Smooth muscle cell (in vitro differentiated cells): ENCODE measurements around the gene LCMT2. TPM values are rescaled to one million over a fixed set of nuclear protein-coding genes. Genes with fewer than 3 reads are reported as not detected.

Experiments used
- DNase-seq: peaks from one replicate; lab custom pipeline; 2025; ENCODE audit not compliant: unreplicated experiment; lab: John Stamatoyannopoulos, UW
- H2AFZ ChIP-seq: fragments of 200-600 bp; sonication (generic); 2 replicates; pipeline ENCODE4 v1.6.0; 2016; ENCODE audit warnings: antibody characterized with exemption, low read depth, mild to moderate bottlenecking
- H3F3A ChIP-seq: fragments of 200-600 bp; sonication (generic); 2 replicates; pipeline ENCODE4 v1.6.0; 2017; ENCODE audit warnings: antibody characterized with exemption, low read depth
- H3K27ac ChIP-seq: fragments of 200-600 bp; sonication (generic); 2 replicates; pipeline ENCODE4 v1.5.1; 2016; ENCODE audit warnings: low read depth, mild to moderate bottlenecking
- H3K27me3 ChIP-seq: fragments of 200-600 bp; sonication (generic); 2 replicates; pipeline ENCODE4 v1.6.1; 2016; ENCODE audit warnings: low read depth, mild to moderate bottlenecking
- H3K36me3 ChIP-seq: fragments of 200-600 bp; sonication (generic); 2 replicates; pipeline ENCODE4 v1.5.1; 2016; ENCODE audit warnings: low read depth
- H3K4me1 ChIP-seq: fragments of 200-600 bp; sonication (generic); 2 replicates; pipeline ENCODE4 v1.5.1; 2016; ENCODE audit warnings: low read depth
- H3K4me2 ChIP-seq: fragments of 200-600 bp; sonication (generic); 2 replicates; pipeline ENCODE4 v1.6.0; 2016; ENCODE audit warnings: mild to moderate bottlenecking
- H3K4me3 ChIP-seq: fragments of 200-600 bp; sonication (generic); 2 replicates; pipeline ENCODE4 v1.5.1; 2016; ENCODE audit warnings: mild to moderate bottlenecking
- H3K79me2 ChIP-seq: fragments of 200-600 bp; sonication (generic); 2 replicates; pipeline ENCODE4 v1.6.0; 2016; ENCODE audit warnings: low read depth, mild to moderate bottlenecking
- H3K9ac ChIP-seq: fragments of 200-600 bp; sonication (generic); 2 replicates; pipeline ENCODE4 v1.6.0; 2016; ENCODE audit warnings: low read depth
- H3K9me3 ChIP-seq: fragments of 200-600 bp; sonication (generic); replicated peaks from 2 replicates; pipeline ENCODE4 v1.5.1; 2016; ENCODE audit warnings: low read depth
- H4K20me1 ChIP-seq: fragments of 200-600 bp; sonication (generic); 2 replicates; pipeline ENCODE4 v1.6.0; 2016; ENCODE audit warnings: low read depth
- CTCF ChIP-seq: fragments of 200-600 bp; sonication (generic); IDR thresholded peaks from 2 replicates; pipeline ENCODE4 v1.5.1; 2017; ENCODE audit warnings: borderline replicate concordance, mild to moderate bottlenecking, antibody characterized with exemption; ENCODE audit not compliant: insufficient read depth, poor library complexity, severe bottlenecking
- WGBS: methylation state at CpG from one replicate; pipeline ENCODE4 v1.1.7; 2016; ENCODE audit warnings: low lambda C conversion rate; 5-methylcytosine and 5-hydroxymethylcytosine counted together
- polyA plus RNA-seq: library from polyadenylated mRNA; unstranded; fragments of >200 nt; fragmentation: Nextera tagmentation; extraction: Ambion mirVana; gene quantifications from 2 replicates; pipeline ENCODE4 v1.2.1, GENCODE V29; 2016
- total RNA-seq: library from RNA; depleted of rRNA; stranded (reverse); fragments of >200 nt; gene quantifications from 2 replicates; pipeline ENCODE4 v1.2.3, GENCODE V29; 2014

The LCMT2 gene
- total and polyA plus RNA-seq, 2 experiments from 2014 or later: 5.0 to 5.4 TPM

- no peaks in the 10 kb centered on the region for H3K4me1 ChIP-seq
- H3K4me3 ChIP-seq: no peak within 1 kb of the TSS
- no peak for DNase-seq
- H3K9ac ChIP-seq: no peak within 1 kb of the TSS
- H3K36me3 ChIP-seq: no peaks in the 10 kb centered on the region
- H3K27me3 ChIP-seq: peaks cover 34% of the 10 kb centered on the region
- H2AFZ ChIP-seq: no peak within 1 kb of the TSS
- no peaks in the 10 kb centered on the region for H3K9me3 ChIP-seq
- H4K20me1 ChIP-seq: no peaks in the 10 kb centered on the region
- 88% methylated on average over 11 of the region's 11 CpGs for WGBS
- no peaks in the 10 kb centered on the region for H3K79me2 ChIP-seq
- H3K4me2 ChIP-seq: no peak within 1 kb of the TSS
- H3F3A ChIP-seq: no peaks in the 10 kb centered on the region
- no peak within 1 kb of the TSS for H3K27ac ChIP-seq
- TF ChIP-seq CTCF: no peak
Observed at GRCh38 chr15:43302205-43302817, 28.1 kb downstream of the LCMT2 start, which contains the start of gene TGM7. Gene TGM7, minus strand, starts transcription at chr15:43302255.

- H3K9ac ChIP-seq: no peak overlapping the region
- no peak overlapping the region for H3K4me3 ChIP-seq
- no peaks in the 10 kb centered on the region for H3K4me1 ChIP-seq
- H3F3A ChIP-seq: no peaks in the 10 kb centered on the region
- no peaks in the 10 kb centered on the region for H4K20me1 ChIP-seq
- H2AFZ ChIP-seq: no peak overlapping the region
- DNase-seq: no peak
- H3K79me2 ChIP-seq: no peaks in the 10 kb centered on the region
- TF ChIP-seq CTCF: no peak
- no peak overlapping the region for H3K4me2 ChIP-seq
- peaks cover 23% of the 10 kb centered on the region for H3K27me3 ChIP-seq
- no peaks in the 10 kb centered on the region for H3K36me3 ChIP-seq
- no peaks in the 10 kb centered on the region for H3K9me3 ChIP-seq
- no peak overlapping the region for H3K27ac ChIP-seq
Observed at GRCh38 chr15:43299884-43300283, 30.5 kb downstream of the LCMT2 start.

- WGBS: 91% methylated on average over 3 of the region's 3 CpGs
- Histone ChIP-seq H2AFZ (no peak overlapping the region), H3K4me2 (no peak overlapping the region), H3K9me3 (no peaks in the 10 kb centered on the region), H3K27ac (no peak overlapping the region), H3K9ac (no peak overlapping the region), H3K27me3 (peaks cover 28% of the 10 kb centered on the region), H3K4me1 (no peaks in the 10 kb centered on the region), H3K79me2 (no peaks in the 10 kb centered on the region), H3F3A (no peaks in the 10 kb centered on the region), H3K4me3 (no peak overlapping the region), H4K20me1 (no peaks in the 10 kb centered on the region), H3K36me3 (no peaks in the 10 kb centered on the region)
- no peak for TF ChIP-seq CTCF
- no peak for DNase-seq
Observed at GRCh38 chr15:43299411-43299810, 31.0 kb downstream of the LCMT2 start.

- Histone ChIP-seq H3K27ac (no peak overlapping the region), H3K4me3 (no peak overlapping the region), H3K36me3 (no peaks in the 10 kb centered on the region), H3K27me3 (peaks cover 47% of the 10 kb centered on the region), H3K9ac (no peak overlapping the region), H2AFZ (no peak overlapping the region), H4K20me1 (no peaks in the 10 kb centered on the region), H3K9me3 (no peaks in the 10 kb centered on the region), H3F3A (no peaks in the 10 kb centered on the region), H3K79me2 (no peaks in the 10 kb centered on the region), H3K4me2 (no peak overlapping the region), H3K4me1 (no peaks in the 10 kb centered on the region)
- TF ChIP-seq CTCF: no peak
- DNase-seq: no peak
- 94% methylated on average over 6 of the region's 6 CpGs for WGBS
Observed at GRCh38 chr15:43294091-43294706, 36.2 kb downstream of the LCMT2 start.
